GM12801 (cell line): ENCODE data around the gene MLANA.

Source experiments
- TF ChIP-seq, protein P1 (sequence below): IDR thresholded peaks from one replicate; pipeline ENCODE4 v1.5.1; 2011; ENCODE audit warnings: control low read depth; ENCODE audit not compliant: insufficient read length; ENCODE audit errors: extremely low read depth

Gene MLANA

GRCh38 chr9:5879419-5880181, 11.1 kb upstream of the MLANA start:
- TF ChIP-seq, protein P1, sequence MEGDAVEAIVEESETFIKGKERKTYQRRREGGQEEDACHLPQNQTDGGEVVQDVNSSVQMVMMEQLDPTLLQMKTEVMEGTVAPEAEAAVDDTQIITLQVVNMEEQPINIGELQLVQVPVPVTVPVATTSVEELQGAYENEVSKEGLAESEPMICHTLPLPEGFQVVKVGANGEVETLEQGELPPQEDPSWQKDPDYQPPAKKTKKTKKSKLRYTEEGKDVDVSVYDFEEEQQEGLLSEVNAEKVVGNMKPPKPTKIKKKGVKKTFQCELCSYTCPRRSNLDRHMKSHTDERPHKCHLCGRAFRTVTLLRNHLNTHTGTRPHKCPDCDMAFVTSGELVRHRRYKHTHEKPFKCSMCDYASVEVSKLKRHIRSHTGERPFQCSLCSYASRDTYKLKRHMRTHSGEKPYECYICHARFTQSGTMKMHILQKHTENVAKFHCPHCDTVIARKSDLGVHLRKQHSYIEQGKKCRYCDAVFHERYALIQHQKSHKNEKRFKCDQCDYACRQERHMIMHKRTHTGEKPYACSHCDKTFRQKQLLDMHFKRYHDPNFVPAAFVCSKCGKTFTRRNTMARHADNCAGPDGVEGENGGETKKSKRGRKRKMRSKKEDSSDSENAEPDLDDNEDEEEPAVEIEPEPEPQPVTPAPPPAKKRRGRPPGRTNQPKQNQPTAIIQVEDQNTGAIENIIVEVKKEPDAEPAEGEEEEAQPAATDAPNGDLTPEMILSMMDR, result no peak

GRCh38 chr9:5884191-5884590, 6.5 kb upstream of the MLANA start:
- TF ChIP-seq, protein P1, result no peak

DNA sequence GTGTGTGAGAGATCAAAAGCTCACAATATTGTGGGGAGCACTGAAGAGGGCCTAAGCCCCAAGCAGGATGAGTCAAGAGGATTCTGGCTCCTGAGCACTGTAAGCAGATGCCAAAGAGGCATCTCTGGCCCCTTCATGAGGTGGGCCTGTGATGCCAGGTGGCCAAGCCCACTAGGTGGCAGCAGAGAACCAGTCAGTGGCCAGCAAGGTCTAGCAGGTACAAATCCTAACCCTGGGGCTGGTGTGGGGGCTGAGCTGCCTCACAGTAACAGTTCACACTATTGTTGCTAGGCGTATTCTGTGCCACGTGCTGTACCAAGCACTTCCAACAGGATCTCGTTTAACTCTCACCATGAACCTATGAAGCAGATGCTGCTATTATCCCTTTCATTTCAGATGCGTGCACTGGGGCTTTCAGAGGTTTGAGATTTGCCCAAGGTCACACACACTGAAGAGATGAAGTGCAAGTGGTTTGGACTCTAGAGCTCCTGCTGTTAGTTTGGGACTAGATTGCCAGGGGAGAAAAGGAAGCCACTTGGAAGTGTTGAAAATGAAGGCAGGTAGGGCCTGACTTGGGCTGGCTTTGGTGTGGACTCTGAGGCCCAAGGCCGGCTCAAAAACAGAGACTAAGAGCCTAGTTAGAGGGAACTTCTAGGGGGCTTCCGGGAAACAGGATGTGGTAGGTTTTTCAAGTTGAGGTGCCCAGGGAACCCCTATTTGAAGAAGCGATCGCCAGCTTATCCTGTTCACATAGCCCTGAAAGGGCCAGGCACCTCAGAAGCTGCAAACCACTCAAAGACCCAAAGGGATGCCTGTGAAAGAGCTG, 4.4 kb upstream of the MLANA start:
- TF ChIP-seq, protein P1, result peak; percentile 2

- TF ChIP-seq, protein P1, result no peak
Measured at GRCh38 chr9:5892456-5893133, 1.9 kb downstream of the MLANA start.

- TF ChIP-seq, protein P1, result no peak
Measured at GRCh38 chr9:5893134-5893505, 2.4 kb downstream of the MLANA start.

DNA sequence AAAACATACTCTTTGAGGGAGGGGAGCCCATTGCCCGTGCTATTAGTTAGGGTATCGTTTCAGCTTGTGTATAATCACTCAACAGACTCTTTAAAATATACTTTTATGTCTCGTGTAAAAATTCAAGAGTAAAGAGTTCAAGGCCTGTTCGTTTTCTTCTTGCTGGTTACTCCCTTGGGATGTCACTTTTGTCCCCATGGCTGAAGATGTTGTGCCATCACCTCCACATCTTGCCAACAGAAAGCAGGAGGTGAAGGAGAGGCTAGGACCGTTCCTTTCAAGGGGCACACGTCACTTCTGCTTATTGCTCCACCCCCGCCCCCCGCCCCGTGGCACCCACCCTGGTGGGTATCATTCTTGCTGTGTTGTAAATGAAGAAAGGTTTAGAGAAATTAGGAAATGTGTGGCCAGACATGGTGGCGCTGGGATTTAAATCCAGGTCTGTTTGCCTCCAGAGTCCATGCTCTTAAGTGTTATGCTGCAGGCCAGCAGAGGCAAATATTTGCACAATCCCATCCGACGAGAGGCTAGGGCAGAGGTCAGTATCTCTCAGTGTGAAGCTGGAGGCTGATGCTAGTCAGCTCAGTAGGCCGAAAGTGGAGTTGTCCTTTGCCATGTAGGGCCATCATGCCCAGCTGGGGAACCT, 3.0 kb downstream of the MLANA start:
- TF ChIP-seq, protein P1, result no peak

GRCh38 chr9:5894237-5894959, 3.7 kb downstream of the MLANA start:
- TF ChIP-seq, protein P1, result no peak
